ENCODE data around the gene EPC1.

The EPC1 gene

GRCh38 chr10:32340596-32341180 is 6.3 kb downstream of the EPC1 start:
- peaks cover 65% of the 10 kb centered on the region for H3K4me1 ChIP-seq (ENCODE audit: insufficient read depth, low read length, severe bottlenecking)
- H3K4me2 ChIP-seq (ENCODE audit: low read length): no peak overlapping the region
- H4K20me1 ChIP-seq (ENCODE audit: insufficient read depth, low read length): no peaks in the 10 kb centered on the region; the same call in 1 of the 2 replicates
- H3K27me3 ChIP-seq (ENCODE audit: insufficient read depth, low read length): no peaks in the 10 kb centered on the region
- no peak overlapping the region for H3K9ac ChIP-seq (ENCODE audit: low read length)
- TF ChIP-seq EZH2 (IDR thresholded peaks at IDR 0.05; ENCODE audit: borderline replicate concordance, low read length): no peak
- TF ChIP-seq CTCF (IDR thresholded peaks at IDR 0.05; ENCODE audit: low read length): no peak
- no peaks in the 10 kb centered on the region for H3K9me2 ChIP-seq (ENCODE audit: low read depth, low read length)
- no peak overlapping the region for H3K4me3 ChIP-seq (ENCODE audit: low read depth, low read length, poor library complexity, severe bottlenecking)
- H3K36me3 ChIP-seq (ENCODE audit: insufficient read depth, low read length): peaks cover 41% of the 10 kb centered on the region
- H3F3A ChIP-seq (ENCODE audit: insufficient read depth, low read length): no peaks in the 10 kb centered on the region
- no peaks in the 10 kb centered on the region for H3K9me3 ChIP-seq (ENCODE audit: low read length)
- no peak overlapping the region for H3K27ac ChIP-seq (ENCODE audit: low read depth, low read length, poor library complexity, severe bottlenecking)
- H3K79me2 ChIP-seq (ENCODE audit: insufficient read depth, low read length): peaks cover 98% of the 10 kb centered on the region
- no peak overlapping the region for H2AFZ ChIP-seq (ENCODE audit: low read length)

GRCh38 chr10:32338262-32338661 is 8.7 kb downstream of the EPC1 start:
- no peaks in the 10 kb centered on the region for H3K27me3 ChIP-seq (ENCODE audit: insufficient read depth, low read length)
- H3K27ac ChIP-seq (ENCODE audit: low read depth, low read length, poor library complexity, severe bottlenecking): no peak overlapping the region
- no peak overlapping the region for H3K4me3 ChIP-seq (ENCODE audit: low read depth, low read length, poor library complexity, severe bottlenecking)
- H3K9me2 ChIP-seq (ENCODE audit: low read depth, low read length): no peaks in the 10 kb centered on the region
- H2AFZ ChIP-seq (ENCODE audit: low read length): no peak overlapping the region
- no peaks in the 10 kb centered on the region; the same call in 1 of the 2 replicates for H4K20me1 ChIP-seq (ENCODE audit: insufficient read depth, low read length)
- peaks cover 66% of the 10 kb centered on the region for H3K4me1 ChIP-seq (ENCODE audit: insufficient read depth, low read length, severe bottlenecking)
- no peak overlapping the region for H3K4me2 ChIP-seq (ENCODE audit: low read length)
- H3K9me3 ChIP-seq (ENCODE audit: low read length): no peaks in the 10 kb centered on the region
- no peak for TF ChIP-seq CTCF (IDR thresholded peaks at IDR 0.05; ENCODE audit: low read length)
- TF ChIP-seq EZH2 (IDR thresholded peaks at IDR 0.05; ENCODE audit: borderline replicate concordance, low read length): no peak
- H3K79me2 ChIP-seq (ENCODE audit: insufficient read depth, low read length): peaks cover 98% of the 10 kb centered on the region
- no peaks in the 10 kb centered on the region for H3F3A ChIP-seq (ENCODE audit: insufficient read depth, low read length)
- H3K9ac ChIP-seq (ENCODE audit: low read length): no peak overlapping the region
- peaks cover 21% of the 10 kb centered on the region for H3K36me3 ChIP-seq (ENCODE audit: insufficient read depth, low read length)

GRCh38 chr10:32337350-32337749 is 9.6 kb downstream of the EPC1 start:
- Histone ChIP-seq H3K36me3 (ENCODE audit: insufficient read depth, low read length) (peaks cover 16% of the 10 kb centered on the region; the same call in 1 of the 2 replicates), H2AFZ (ENCODE audit: low read length) (no peak overlapping the region), H3K27me3 (ENCODE audit: insufficient read depth, low read length) (no peaks in the 10 kb centered on the region), H3K9ac (ENCODE audit: low read length) (no peak overlapping the region), H3K9me3 (ENCODE audit: low read length) (no peaks in the 10 kb centered on the region), H3K9me2 (ENCODE audit: low read depth, low read length) (no peaks in the 10 kb centered on the region), H3F3A (ENCODE audit: insufficient read depth, low read length) (no peaks in the 10 kb centered on the region), H3K4me3 (ENCODE audit: low read depth, low read length, poor library complexity, severe bottlenecking) (no peak overlapping the region), H3K4me1 (ENCODE audit: insufficient read depth, low read length, severe bottlenecking) (peaks cover 73% of the 10 kb centered on the region), H4K20me1 (ENCODE audit: insufficient read depth, low read length) (no peaks in the 10 kb centered on the region; the same call in 1 of the 2 replicates), H3K27ac (ENCODE audit: low read depth, low read length, poor library complexity, severe bottlenecking) (no peak overlapping the region), H3K4me2 (ENCODE audit: low read length) (no peak overlapping the region), H3K79me2 (ENCODE audit: insufficient read depth, low read length) (peaks cover 98% of the 10 kb centered on the region)
- TF ChIP-seq EZH2 (IDR thresholded peaks at IDR 0.05; ENCODE audit: borderline replicate concordance, low read length) (no peak), CTCF (IDR thresholded peaks at IDR 0.05; ENCODE audit: low read length) (no peak)
